B cell (primary cell): ENCODE data around the gene VCX2. TPM values are rescaled to one million over a fixed set of nuclear protein-coding genes. Genes with fewer than 3 reads are reported as not detected.

Experiments
- ATAC-seq: fragments of 200-7000 bp; cut with Tn5 transposase; one replicate; pipeline ENCODE4 v1.10.0; 2021; ENCODE audit warnings: low read depth, mild to moderate bottlenecking, moderate number of reproducible peaks, moderate library complexity
- CTCF ChIA-PET: fragments of 350-600 bp; sonication (Branson Sonifier 250); formaldehyde crosslinking; loops from one replicate; lab custom pipeline; 2021; ENCODE audit warnings: antibody characterized with exemption, inconsistent platforms; lab: Charles Lee
- POLR2A ChIA-PET: fragments of 350-600 bp; sonication (Branson Sonifier 250); formaldehyde crosslinking; loops from one replicate; lab custom pipeline; 2021; ENCODE audit warnings: antibody characterized with exemption; lab: Charles Lee
- DNase-seq: peaks from one replicate; pipeline ENCODE4 v3.0.0; 2013
- H2AFZ ChIP-seq: 2 replicates; pipeline ENCODE4 v1.6.1; 2012; ENCODE audit warnings: mild to moderate bottlenecking, low read depth, low read length; ENCODE audit not compliant: insufficient read depth, poor library complexity, severe bottlenecking
- H3K27ac ChIP-seq, 2 donors: 1 replicate in 1 of 2; 2 replicates in 1 of 2; pipeline ENCODE4 v1.5.1; 2012 to 2013; ENCODE audit warnings: low read length in 2 of 2, mild to moderate bottlenecking in 2 of 2, moderate library complexity in 1 of 2
- H3K27me3 ChIP-seq, 4 experiments: fragments of 200-600 bp in 1 of 4; sonication (generic) in 1 of 4; replicated peaks in 1 of 4; 1 replicate in 2 of 4; 2 replicates in 2 of 4; pipeline versions ENCODE4 v1.6.1 to v1.7.0; 2013 to 2016; ENCODE audit warnings: low read length in 3 of 4, mild to moderate bottlenecking in 2 of 4, mixed read lengths in 1 of 4, moderate library complexity in 1 of 4; ENCODE audit not compliant: insufficient read depth in 4 of 4, control insufficient read depth in 3 of 4; ENCODE audit errors: control extremely low read depth in 1 of 4
- H3K36me3 ChIP-seq, 2 experiments: replicated peaks in 1 of 2; 1 replicate in 1 of 2; 2 replicates in 1 of 2; pipeline versions ENCODE4 v1.6.1 to v1.7.1; 2013; ENCODE audit warnings: low read length in 1 of 2; ENCODE audit not compliant: insufficient read depth in 2 of 2, control insufficient read depth in 1 of 2; ENCODE audit errors: control extremely low read depth in 1 of 2, extremely low read depth in 1 of 2
- H3K4me1 ChIP-seq, 2 donors: fragments of 200-600 bp in 1 of 2; sonication (generic) in 1 of 2; 1 replicate in 1 of 2; 2 replicates in 1 of 2; pipeline versions ENCODE4 v1.5.1 to v1.6.1; 2013 to 2017; ENCODE audit warnings: low read length in 2 of 2; ENCODE audit not compliant: control insufficient read depth in 2 of 2, insufficient read depth in 2 of 2
- H3K4me2 ChIP-seq: replicated peaks from 2 replicates; pipeline ENCODE3; 2012; ENCODE audit warnings: mild to moderate bottlenecking, low read depth, low read length; ENCODE audit not compliant: poor library complexity, severe bottlenecking
- H3K4me3 ChIP-seq, 5 experiments: fragments of 200-600 bp in 1 of 5; sonication (generic) in 1 of 5; 1 replicate in 3 of 5; 2 replicates in 2 of 5; pipeline versions ENCODE4 v1.5.1 to v1.7.0; 2011 to 2016; ENCODE audit warnings: low read length in 4 of 5, mild to moderate bottlenecking in 4 of 5, low read depth in 2 of 5, control low read depth in 1 of 5, moderate library complexity in 1 of 5; ENCODE audit not compliant: insufficient read depth in 1 of 5; ENCODE audit errors: control extremely low read depth in 1 of 5, extremely low read depth in 1 of 5
- H3K79me2 ChIP-seq: fragments of 200-600 bp; sonication (generic); one replicate; pipeline ENCODE4 v1.6.0; 2016; ENCODE audit warnings: low read length; ENCODE audit not compliant: control insufficient read depth, insufficient read depth
- H3K9ac ChIP-seq: fragments of 200-600 bp; sonication (generic); 2 replicates; pipeline ENCODE4 v1.6.1; 2017; ENCODE audit warnings: mild to moderate bottlenecking, low read length, moderate library complexity
- H3K9me3 ChIP-seq, 3 donors: one replicate each; pipeline versions ENCODE4 v1.6.1 to v1.7.1; 2013; ENCODE audit warnings: low read length in 2 of 3; ENCODE audit not compliant: control insufficient read depth in 2 of 3, insufficient read depth in 1 of 3; ENCODE audit errors: control extremely low read depth in 1 of 3
- H4K20me1 ChIP-seq: 2 replicates; pipeline ENCODE4 v1.6.0; 2012; ENCODE audit warnings: mild to moderate bottlenecking, low read length; ENCODE audit not compliant: insufficient read depth, control insufficient read depth, poor library complexity, severe bottlenecking
- H3K27ac Mint-ChIP-seq: one replicate; pipeline ENCODE4 v1.8.0; 2021; ENCODE audit warnings: mixed read lengths
- H3K27me3 Mint-ChIP-seq: one replicate; pipeline ENCODE4 v1.8.0; 2021; ENCODE audit warnings: mixed read lengths
- H3K4me1 Mint-ChIP-seq: one replicate; pipeline ENCODE4 v1.8.0; 2021; ENCODE audit warnings: mixed read lengths
- H3K4me3 Mint-ChIP-seq: one replicate; pipeline ENCODE4 v1.8.0; 2021; ENCODE audit warnings: mixed read lengths
- H3K9me3 Mint-ChIP-seq: one replicate; pipeline ENCODE4 v1.8.0; 2022; ENCODE audit warnings: mixed read lengths; ENCODE audit not compliant: insufficient read depth
- EZH2 ChIP-seq: IDR thresholded peaks from 2 replicates; pipeline ENCODE4 v1.6.1; 2012; ENCODE audit warnings: borderline replicate concordance, low read depth, mild to moderate bottlenecking, moderate library complexity, low read length; ENCODE audit not compliant: insufficient read depth, poor library complexity, severe bottlenecking
- WGBS: methylation state at CpG from one replicate; pipeline ENCODE4 v1.1.5; 2013; ENCODE audit warnings: missing lambda C conversion rate; ENCODE audit not compliant: insufficient coverage; 5-methylcytosine and 5-hydroxymethylcytosine counted together
- intact Hi-C: fragments of 100-400 bp; cut with micrococcal nuclease; formaldehyde crosslinking; loops from one replicate; pipeline ENCODE4 v1.10.0; 2022
- polyA plus RNA-seq: library from polyadenylated mRNA; depleted of rRNA; stranded (reverse); fragments of >200 nt; gene quantifications from 2 replicates; pipeline ENCODE4 v1.2.3, GENCODE V29; 2012
- total RNA-seq, 2 donors: library from RNA; stranded (reverse); fragments of 120-200 nt in 1 of 2; gene quantifications; 1 replicate in 1 of 2; 2 replicates in 1 of 2; pipeline versions ENCODE4 v1.2.3 to v1.2.4, GENCODE V29; 2013 to 2022
- TF ChIP-seq, protein P1 (sequence below): fragments of 200-600 bp; IDR thresholded peaks from one replicate; pipeline ENCODE4 v1.8.0; 2022; ENCODE audit warnings: antibody characterized with exemption, mild to moderate bottlenecking

VCX2 gene
- total and polyA plus RNA-seq, 2 donors (not counting 1 experiment from before 2014, with no cell fraction given), result not detected

DNA sequence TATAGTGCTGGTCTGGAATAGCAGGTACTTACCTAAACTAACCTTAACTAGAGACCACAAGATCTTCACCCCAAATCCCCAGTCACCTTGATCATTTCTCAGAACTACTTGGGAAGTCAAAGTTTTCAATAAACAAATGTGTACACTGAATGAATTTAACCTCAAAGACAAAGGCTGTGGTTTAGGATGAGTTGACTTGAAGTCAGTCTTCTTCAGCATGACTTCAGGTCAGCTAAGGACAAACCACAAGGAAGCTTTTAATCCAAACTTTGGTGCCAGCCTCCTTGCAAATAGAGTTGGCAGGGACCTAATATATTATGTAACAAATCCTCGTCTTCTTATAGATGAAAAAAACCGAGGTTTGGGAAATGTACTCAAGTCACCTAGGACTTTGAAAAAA, 21.2 kb upstream of the VCX2 start:
- H3K27ac Mint-ChIP-seq, result no peak overlapping the region
- Histone ChIP-seq H3K9ac (no peak overlapping the region), H3K9me3 (no peaks in the 10 kb centered on the region), H3K4me1 (no peaks in the 10 kb centered on the region), H3K27me3 (no peaks in the 10 kb centered on the region), H2AFZ (no peak overlapping the region), H4K20me1 (no peaks in the 10 kb centered on the region), H3K27ac (no peak overlapping the region), H3K4me2 (no peak overlapping the region), H3K36me3 (no peaks in the 10 kb centered on the region), H3K4me3 (no peak overlapping the region), H3K79me2 (no peaks in the 10 kb centered on the region)
- H3K9me3 Mint-ChIP-seq, result no peaks in the 10 kb centered on the region
- CTCF ChIA-PET, result no interaction called here
- no CpG with 5 or more reads among the region's 2 CpGs for WGBS
- H3K4me3 Mint-ChIP-seq, result no peak overlapping the region
- no peaks in the 10 kb centered on the region for H3K27me3 Mint-ChIP-seq
- intact Hi-C loops, result no loop called here
- ATAC-seq, result no peak
- POLR2A ChIA-PET, result no interaction called here
- TF ChIP-seq EZH2, result no peak
- TF ChIP-seq, protein P1, sequence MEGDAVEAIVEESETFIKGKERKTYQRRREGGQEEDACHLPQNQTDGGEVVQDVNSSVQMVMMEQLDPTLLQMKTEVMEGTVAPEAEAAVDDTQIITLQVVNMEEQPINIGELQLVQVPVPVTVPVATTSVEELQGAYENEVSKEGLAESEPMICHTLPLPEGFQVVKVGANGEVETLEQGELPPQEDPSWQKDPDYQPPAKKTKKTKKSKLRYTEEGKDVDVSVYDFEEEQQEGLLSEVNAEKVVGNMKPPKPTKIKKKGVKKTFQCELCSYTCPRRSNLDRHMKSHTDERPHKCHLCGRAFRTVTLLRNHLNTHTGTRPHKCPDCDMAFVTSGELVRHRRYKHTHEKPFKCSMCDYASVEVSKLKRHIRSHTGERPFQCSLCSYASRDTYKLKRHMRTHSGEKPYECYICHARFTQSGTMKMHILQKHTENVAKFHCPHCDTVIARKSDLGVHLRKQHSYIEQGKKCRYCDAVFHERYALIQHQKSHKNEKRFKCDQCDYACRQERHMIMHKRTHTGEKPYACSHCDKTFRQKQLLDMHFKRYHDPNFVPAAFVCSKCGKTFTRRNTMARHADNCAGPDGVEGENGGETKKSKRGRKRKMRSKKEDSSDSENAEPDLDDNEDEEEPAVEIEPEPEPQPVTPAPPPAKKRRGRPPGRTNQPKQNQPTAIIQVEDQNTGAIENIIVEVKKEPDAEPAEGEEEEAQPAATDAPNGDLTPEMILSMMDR, result no peak
- DNase-seq, result no peak
- no peaks in the 10 kb centered on the region for H3K4me1 Mint-ChIP-seq

DNA sequence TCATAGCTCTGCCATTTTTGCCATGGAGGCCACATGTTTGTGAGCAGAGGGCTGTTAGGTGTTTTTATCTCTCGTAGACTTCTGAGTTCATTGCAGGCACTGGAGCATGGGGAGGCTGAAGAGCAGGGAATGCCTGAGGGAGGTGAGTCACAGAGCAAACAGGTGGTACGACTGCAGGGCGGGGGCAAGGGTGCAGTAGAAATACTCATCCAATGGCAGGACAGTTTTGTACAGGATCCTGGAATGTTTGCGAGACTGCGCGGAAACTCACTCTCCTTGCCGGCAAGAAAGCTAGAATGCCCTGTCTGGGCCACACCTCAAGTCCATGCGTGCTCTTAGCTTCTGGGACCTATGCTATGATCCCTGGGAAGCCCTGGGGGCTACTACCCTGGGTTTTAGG, 20.0 kb upstream of the VCX2 start:
- H3K27ac Mint-ChIP-seq, result no peak overlapping the region
- WGBS, result 100% methylated on average over 5 of the region's 8 CpGs

More for the DNA sequence above, 20.0 kb upstream of the VCX2 start:
- Histone ChIP-seq H3K4me3 (no peak overlapping the region), H3K9me3 (no peaks in the 10 kb centered on the region), H3K36me3 (no peaks in the 10 kb centered on the region), H3K27me3 (no peaks in the 10 kb centered on the region), H2AFZ (no peak overlapping the region), H3K4me2 (no peak overlapping the region), H3K27ac (no peak overlapping the region), H3K9ac (no peak overlapping the region), H4K20me1 (no peaks in the 10 kb centered on the region), H3K4me1 (no peaks in the 10 kb centered on the region), H3K79me2 (no peaks in the 10 kb centered on the region)
- no peaks in the 10 kb centered on the region for H3K4me1 Mint-ChIP-seq
- no peaks in the 10 kb centered on the region for H3K9me3 Mint-ChIP-seq
- TF ChIP-seq EZH2, result no peak
- TF ChIP-seq, protein P1, result no peak
- intact Hi-C loops, result no loop called here
- no peak overlapping the region for H3K4me3 Mint-ChIP-seq
- ChIA-PET POLR2A (no interaction called here), CTCF (no interaction called here)
- no peaks in the 10 kb centered on the region for H3K27me3 Mint-ChIP-seq
- ATAC-seq (no peak), DNase-seq (no peak)
